GM23248 (cell line): ENCODE results near the gene KIAA2012.

ENCODE experiments used
- EZH2 ChIP-seq: fragments of 200-600 bp; sonication (generic); IDR thresholded peaks from 2 replicates; pipeline ENCODE4 v1.6.1; 2018; ENCODE audit warnings: antibody characterized with exemption, mild to moderate bottlenecking; ENCODE audit not compliant: insufficient read depth, poor library complexity, severe bottlenecking
- EZH2phosphoT487 ChIP-seq: fragments of 200-600 bp; sonication (generic); IDR thresholded peaks from 2 replicates; pipeline ENCODE4 v1.6.1; 2018; ENCODE audit warnings: antibody characterized with exemption, moderate library complexity, mild to moderate bottlenecking, low read depth; ENCODE audit not compliant: insufficient read depth

GRCh38 chr2:202187570-202187969, 114.5 kb downstream of the KIAA2012 start:
- TF ChIP-seq EZH2 (no peak), EZH2phosphoT487 (no peak)
